Measurements from ENCODE around the gene CTSH.

GRCh38 chr15:78909160-78909695 lies 35.6 kb downstream of the CTSH start:
- TF ChIP-seq EP300 (IDR thresholded peaks at IDR 0.05) (no peak), CTCF (IDR thresholded peaks at IDR 0.05) (no peak), POLR2AphosphoS5 (IDR thresholded peaks at IDR 0.05) (no peak)

Data from sigmoid colon (tissue), 4 donors.